SIG-M5 (cell line): ENCODE measurements around the gene LDB3.

Experiments
- DNase-seq: peaks from one replicate; lab custom pipeline; 2025; lab: John Stamatoyannopoulos, UW

The LDB3 gene

GRCh38 chr10:86651021-86651471 is 17.3 kb upstream of the LDB3 start:
- no peak for DNase-seq

DNA sequence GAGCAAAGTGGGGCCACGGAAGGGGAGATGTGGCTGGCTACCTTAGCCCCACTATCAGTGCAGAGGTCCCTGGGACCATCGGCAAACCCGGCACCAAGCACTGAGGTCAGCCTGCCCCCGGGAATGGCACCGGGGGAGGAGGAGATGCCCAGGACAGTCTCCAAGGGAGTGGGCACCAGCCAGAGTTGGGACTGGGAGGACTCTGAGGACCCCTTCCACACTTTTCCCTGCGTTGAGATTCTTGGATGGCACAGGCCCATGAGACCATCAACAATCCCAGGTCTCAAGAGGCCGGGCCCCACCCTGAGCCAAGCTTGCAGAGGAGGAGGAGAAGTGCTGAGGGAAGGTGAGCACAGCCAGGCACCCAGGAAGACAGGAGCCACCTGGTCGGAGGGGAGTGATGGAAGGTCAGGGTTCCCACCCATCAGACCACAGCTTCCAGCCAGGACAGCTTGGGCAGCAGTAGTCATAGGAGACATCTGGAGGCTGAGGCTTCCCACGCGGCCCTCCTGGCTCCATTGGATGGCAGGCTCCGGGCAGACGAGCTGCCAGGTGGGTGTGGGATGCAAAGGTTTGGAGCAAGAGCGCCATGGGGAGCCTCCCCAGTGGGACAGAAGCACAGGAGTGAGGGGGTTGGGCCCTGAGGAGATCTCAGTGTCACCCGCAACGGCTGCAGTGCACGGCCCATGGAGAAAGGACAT is 16.5 kb upstream of the LDB3 start:
- no peak for DNase-seq

DNA sequence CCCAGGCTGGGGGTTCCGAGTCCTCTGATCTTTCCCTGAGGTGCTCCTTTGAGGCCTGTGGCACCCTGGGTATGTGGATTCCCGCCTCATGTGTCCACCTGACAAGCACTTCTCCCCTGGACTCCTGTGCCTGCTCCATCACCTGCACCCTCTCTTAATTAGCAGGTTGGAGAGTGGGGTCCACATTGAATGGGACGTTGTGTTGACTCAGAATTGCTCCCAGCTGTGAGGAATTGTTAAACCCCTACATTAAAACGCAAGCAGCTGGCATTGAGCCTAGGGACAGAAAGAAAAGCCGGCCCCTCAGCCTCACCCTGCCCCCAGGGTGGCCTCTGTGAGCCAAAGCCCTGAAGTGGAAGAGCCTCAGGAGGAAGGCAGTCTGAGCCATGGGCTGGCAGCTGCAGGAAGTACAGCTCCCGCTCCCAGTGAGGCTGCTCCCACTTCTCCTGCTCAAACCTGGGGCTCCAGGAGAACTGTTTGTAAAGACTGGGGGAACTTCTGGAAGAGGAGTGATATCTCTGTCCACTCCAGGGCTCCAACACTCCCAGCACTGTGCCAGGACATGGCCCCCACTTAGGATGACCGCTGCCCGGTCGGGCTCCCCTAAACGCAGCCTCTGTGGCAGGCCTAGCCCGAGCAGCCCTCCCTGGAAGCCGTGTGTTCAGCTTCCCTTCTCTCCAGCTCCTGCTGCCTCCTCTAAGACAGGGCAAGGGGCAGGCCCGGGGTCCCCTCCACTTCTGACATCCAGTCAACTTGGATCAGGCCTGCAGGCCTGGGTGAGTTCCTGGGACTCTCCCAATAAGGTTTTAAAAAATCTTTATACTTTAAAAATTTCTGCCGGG is 15.7 kb upstream of the LDB3 start:
- no peak for DNase-seq

DNA sequence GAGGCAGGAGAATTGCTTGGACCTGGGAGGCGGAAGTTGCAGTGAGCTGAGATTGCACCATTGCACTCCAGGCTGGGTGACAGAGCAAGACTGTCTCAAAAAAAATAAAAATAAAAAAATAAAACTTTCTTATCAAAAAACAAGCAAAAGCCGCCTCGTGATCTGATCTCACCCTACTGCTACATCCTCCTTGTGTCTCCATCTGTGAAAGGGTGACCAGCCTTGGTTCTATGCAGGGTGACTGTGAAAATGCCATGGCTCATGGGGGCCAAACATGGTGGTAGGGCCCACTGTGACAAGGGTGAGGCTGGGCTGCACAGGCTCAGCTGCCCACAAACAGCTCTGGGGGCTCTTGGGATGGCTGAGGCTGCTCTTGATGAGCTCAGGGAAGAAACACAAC is 14.9 kb upstream of the LDB3 start:
- no peak for DNase-seq

- DNase-seq = no peak
These were observed 14.3 kb upstream of the LDB3 start for GRCh38 chr10:86653987-86654386.

- no peak for DNase-seq
These were observed 13.7 kb upstream of the LDB3 start, which contains the start of gene OPN4 for GRCh38 chr10:86654411-86655172. OPN4 (plus strand) TSS chr10:86654547; CDS start chr10:86654784, 237 bp downstream.

DNA sequence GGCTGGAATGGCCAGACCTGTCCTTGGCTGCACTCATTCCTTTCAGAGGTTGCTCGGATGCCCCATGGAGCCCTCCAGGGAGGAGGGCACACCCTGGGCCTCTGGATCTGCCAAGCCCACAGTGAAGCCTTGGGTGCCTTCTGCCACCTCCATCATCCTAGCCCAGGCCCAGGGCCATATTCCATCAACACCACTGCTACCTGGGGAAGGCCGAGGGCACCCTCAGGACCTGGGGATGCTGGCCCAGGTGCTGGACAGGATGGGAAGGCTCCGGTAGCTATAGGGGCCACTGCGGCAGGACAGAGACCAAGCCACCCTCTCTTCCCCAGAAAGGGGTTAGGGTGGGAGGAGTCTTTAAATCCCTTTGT is 13.2 kb upstream of the LDB3 start:
- DNase-seq = no peak

DNA sequence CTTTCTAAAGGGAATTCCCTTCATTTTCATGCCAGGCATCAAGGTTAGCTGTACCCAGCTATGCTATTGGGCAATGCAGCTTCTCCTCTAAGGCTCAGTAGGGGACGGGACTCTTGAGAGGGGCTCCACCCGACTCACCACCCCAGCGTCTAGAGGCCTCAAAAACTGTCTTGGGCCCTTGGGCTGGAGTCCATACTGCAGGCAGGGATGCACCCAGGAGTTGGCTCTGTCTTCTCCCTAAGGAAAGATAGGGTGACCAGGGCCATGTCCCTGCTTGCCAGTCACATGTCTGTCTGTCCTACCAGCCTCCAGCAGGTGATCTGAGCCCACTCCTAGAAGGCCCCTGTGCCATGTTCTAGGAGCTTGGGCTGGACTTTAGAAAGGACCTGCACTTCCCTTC is 12.7 kb upstream of the LDB3 start:
- DNase-seq = no peak

GRCh38 chr10:86657011-86657395 is 11.3 kb upstream of the LDB3 start:
- no peak for DNase-seq

- no peak for DNase-seq
These were observed 10.8 kb upstream of the LDB3 start for GRCh38 chr10:86657396-86658011.

- DNase-seq = no peak
These were observed 10.0 kb upstream of the LDB3 start for GRCh38 chr10:86658261-86658741.

GRCh38 chr10:86658751-86659150 is 9.6 kb upstream of the LDB3 start:
- DNase-seq = no peak

GRCh38 chr10:86659161-86659691 is 9.1 kb upstream of the LDB3 start:
- no peak for DNase-seq

DNA sequence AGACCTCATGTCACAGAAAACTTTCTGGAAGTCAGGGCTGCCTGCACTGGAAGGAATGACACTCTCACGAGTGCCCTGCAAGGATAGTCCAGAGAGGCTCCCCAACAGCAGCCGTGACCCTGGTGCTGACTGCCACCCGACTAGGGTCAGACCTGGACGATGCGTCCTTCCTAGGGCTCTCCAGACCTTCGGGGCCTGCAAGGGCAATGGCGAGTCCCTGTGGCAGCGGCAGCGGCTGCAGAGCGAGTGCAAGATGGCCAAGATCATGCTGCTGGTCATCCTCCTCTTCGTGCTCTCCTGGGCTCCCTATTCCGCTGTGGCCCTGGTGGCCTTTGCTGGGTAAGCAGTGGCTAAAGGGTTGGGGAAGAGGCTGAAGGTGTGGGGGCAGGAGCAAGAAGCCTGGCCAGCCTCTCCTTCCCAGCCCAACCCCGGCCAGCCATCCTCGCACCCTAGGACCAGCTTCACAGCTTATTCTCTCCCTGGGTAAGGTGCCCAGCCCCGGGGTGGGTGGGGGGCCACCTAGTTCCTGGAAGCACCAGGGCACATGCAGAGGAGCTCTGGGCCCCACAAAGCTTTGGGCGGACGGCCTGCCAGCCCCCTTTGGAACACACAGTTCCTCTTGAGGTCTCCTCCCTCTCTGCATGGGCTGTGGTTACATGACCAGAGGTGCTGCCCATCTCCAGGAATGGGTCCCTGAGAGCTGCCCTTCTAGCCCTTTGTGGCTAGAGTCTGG is 8.4 kb upstream of the LDB3 start:
- DNase-seq = no peak

DNA sequence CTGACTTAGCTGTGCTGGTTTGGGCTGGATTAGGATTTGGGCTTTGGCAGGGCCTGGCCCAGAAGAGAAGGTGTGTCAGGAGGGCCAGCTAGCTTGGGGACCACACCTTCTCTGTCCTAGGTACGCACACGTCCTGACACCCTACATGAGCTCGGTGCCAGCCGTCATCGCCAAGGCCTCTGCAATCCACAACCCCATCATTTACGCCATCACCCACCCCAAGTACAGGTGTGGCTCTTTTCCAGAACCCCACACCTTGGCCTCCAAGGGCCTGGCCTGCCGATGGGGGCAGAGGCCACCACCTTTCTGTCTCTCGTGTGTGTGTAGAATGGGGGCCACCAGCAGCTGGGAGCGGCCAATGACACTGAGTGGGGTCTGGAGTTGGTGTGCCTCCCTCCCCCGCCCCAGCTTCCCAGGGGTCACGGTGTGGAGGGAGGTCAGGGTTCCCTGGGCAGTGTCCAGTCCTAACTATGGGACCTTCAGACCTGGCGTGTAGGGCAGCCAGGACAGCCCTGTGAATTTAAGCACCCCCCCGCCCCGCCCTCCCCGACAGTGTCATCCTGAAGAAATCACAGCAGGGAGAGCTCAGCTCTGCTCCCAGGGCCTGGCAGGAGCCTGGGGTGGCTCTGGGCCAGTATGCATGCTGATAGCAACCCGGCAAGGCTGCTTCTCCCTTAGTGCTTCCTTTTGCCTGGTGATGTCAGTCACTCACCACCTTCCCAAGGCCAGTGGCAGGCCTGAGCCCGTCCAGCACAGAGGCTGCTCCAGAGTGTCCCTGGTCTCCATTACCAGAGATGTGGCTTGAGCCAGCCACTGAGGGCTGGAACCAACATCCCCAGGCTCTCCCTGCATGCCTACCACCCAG is 6.9 kb upstream of the LDB3 start:
- no peak for DNase-seq

DNA sequence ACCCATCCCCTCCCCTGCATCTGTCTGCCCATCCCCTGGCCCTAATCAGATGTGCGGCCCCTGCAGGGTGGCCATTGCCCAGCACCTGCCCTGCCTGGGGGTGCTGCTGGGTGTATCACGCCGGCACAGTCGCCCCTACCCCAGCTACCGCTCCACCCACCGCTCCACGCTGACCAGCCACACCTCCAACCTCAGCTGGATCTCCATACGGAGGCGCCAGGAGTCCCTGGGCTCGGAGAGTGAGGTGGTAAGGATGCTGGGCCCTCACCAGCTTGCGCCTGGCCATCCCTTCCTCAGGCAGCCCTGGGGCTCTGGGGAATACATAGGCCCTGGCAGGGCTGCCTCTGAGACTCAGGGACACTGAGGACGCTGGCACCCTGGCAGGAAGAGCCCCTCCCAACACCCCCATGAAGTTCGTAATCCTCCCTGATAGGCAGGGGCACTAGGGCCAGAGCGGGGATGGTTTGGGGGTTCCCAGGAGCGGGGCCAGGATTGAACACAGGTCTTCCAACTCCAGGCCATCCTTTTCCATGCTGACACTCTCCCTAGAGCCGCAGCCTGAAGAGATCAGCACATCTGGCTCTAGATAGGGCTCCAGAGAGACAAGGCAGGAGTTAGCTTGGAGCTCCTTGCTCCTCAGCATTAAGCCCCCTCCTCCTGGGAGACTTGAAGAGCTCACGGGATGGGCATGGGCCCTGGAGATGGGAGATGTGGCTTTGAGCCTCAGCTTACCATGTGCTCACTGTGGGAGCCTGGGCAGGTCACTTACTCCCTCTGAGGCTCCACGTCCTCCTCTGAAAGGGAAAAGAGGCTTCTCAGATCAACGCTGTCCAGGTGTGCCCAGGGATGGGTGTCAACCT is 5.9 kb upstream of the LDB3 start:
- no peak for DNase-seq

GRCh38 chr10:86663046-86663345 is 5.3 kb upstream of the LDB3 start:
- no peak for DNase-seq

DNA sequence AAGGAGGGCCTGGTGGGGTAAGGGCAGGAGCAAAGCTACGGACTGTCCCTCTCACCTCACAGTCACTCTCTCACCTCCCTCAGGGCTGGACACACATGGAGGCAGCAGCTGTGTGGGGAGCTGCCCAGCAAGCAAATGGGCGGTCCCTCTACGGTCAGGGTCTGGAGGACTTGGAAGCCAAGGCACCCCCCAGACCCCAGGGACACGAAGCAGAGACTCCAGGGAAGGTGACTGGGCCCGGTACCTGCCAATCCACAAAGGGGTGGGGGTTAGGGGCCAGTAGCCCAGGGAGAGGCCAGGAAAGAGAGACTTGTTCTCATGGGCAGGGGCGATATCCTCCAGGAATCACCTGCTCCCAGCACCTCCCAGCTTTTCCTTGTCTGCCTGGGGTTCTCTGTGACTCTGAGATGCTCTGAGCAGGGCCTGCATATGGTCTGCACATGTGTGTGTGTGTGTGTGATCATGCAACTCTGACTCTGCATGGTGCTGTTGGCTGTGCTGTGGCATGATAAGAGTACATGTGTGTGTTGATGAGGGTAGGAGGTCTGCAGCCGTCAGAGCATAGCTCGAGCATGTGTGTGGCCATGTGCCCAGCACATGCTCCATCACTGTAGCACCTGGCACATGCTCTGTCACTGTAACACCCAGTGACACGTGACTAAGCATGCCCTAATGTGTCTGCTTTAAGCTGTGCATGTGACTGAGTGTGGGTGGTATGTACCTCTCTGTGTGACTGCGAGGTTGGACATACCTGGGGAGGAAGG is 4.6 kb upstream of the LDB3 start:
- no peak for DNase-seq
